ENCODE measurements around the gene AGBL3. TPM values are rescaled to one million over a fixed set of nuclear protein-coding genes. Genes with fewer than 3 reads are reported as not detected.

The AGBL3 gene
- total and polyA plus RNA-seq, 2 of the 8 experiments (the other 6 are each of a cell fraction or from before 2014, with no cell fraction given) = 1.1 to 1.9 TPM

DNA sequence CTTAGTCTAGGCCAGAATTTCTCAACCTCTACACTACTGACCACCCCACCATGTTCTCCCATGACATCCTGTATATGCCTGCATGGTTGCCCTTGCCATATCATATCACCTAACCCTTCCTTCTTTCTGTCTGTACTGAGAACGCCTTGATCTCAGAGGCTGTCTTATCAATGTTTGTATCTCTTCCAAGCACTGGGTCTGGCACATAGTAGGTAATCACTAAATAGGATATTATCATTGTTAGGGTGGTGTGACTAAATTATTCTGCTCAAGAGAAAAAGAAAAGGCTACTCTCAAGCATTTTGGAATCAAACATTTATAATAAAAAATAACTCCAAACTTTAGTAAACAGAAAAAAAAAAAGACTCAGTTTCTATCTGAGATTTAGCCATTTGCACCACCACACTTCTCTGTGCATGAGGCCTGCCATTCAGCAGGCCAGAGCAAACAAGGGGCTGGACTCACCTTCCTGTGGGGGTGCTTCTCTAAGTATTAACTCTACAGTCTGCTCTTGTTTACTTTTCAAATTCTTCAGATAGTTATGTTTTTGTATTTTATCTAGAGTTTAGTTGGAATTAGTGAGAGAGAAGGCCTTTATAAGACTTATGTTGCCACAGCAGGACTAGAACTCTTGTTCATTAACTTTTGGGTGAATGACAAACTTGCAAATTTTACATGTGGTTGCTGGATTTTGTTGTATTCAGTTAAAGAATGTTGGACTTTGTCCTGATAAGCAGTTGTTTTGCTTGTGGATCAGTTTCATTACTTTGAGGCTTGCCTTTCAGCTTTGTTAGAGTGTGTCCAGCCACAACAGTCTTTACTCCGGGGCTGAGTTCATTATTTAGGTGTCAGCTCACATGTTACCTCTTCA is 5.4 kb downstream of the AGBL3 start (continued):
- TF ChIP-seq RNF2 (IDR thresholded peaks at IDR 0.05; ENCODE audit: borderline replicate concordance, low read depth, low read length, missing control alignments, poor library complexity, severe bottlenecking) (no peak), EP300 (IDR thresholded peaks at IDR 0.05; ENCODE audit: borderline replicate concordance in 1 of 2, low read depth in 2 of 2, low read length in 2 of 2) (no peak), POU5F1 (IDR thresholded peaks at IDR 0.05; ENCODE audit: low read depth, low read length) (no peak)
- TF ChIP-seq, protein P1, sequence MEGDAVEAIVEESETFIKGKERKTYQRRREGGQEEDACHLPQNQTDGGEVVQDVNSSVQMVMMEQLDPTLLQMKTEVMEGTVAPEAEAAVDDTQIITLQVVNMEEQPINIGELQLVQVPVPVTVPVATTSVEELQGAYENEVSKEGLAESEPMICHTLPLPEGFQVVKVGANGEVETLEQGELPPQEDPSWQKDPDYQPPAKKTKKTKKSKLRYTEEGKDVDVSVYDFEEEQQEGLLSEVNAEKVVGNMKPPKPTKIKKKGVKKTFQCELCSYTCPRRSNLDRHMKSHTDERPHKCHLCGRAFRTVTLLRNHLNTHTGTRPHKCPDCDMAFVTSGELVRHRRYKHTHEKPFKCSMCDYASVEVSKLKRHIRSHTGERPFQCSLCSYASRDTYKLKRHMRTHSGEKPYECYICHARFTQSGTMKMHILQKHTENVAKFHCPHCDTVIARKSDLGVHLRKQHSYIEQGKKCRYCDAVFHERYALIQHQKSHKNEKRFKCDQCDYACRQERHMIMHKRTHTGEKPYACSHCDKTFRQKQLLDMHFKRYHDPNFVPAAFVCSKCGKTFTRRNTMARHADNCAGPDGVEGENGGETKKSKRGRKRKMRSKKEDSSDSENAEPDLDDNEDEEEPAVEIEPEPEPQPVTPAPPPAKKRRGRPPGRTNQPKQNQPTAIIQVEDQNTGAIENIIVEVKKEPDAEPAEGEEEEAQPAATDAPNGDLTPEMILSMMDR (IDR thresholded peaks at IDR 0.05; ENCODE audit: control extremely low read depth in 1 of 3, insufficient read depth in 1 of 3, low read depth in 1 of 3, low read length in 3 of 3) = no peak

All from H1 (cell line).